ENCODE data around the gene ACAP1. TPM values are rescaled to one million over a fixed set of nuclear protein-coding genes. Genes with fewer than 3 reads are reported as not detected.
A peak's percentile ranks its signal among the peaks of the same experiment; 100 is the strongest.

ACAP1 gene
- polyA plus RNA-seq, 1 donor = 13.6 TPM

GRCh38 chr17:7311110-7311705 lies 25.1 kb upstream of the ACAP1 start:
- no peak for DNase-seq

GRCh38 chr17:7312432-7313087 lies 23.8 kb upstream of the ACAP1 start:
- DNase-seq = no peak

- no peak for DNase-seq
Observed at GRCh38 chr17:7313088-7313889, 23.0 kb upstream of the ACAP1 start.

- DNase-seq = no peak
Observed at GRCh38 chr17:7313890-7314718, 22.2 kb upstream of the ACAP1 start.

- DNase-seq = peak; percentile 90
Observed at GRCh38 chr17:7314719-7315569, 21.4 kb upstream of the ACAP1 start, which contains the start of gene GPS2. Gene GPS2 (minus strand): TSS chr17:7315360. CDS start chr17:7315052, 308 bp downstream.

GRCh38 chr17:7315570-7316235 lies 20.6 kb upstream of the ACAP1 start:
- DNase-seq = no peak

- no peak for DNase-seq
Observed at GRCh38 chr17:7317161-7317803, 19.0 kb upstream of the ACAP1 start.

GRCh38 chr17:7318121-7318860 lies 18.0 kb upstream of the ACAP1 start:
- no peak for DNase-seq

- DNase-seq = no peak
Observed at GRCh38 chr17:7321466-7321865, 14.9 kb upstream of the ACAP1 start.

GRCh38 chr17:7322520-7323194 lies 13.7 kb upstream of the ACAP1 start:
- DNase-seq = no peak

- DNase-seq = no peak
Observed at GRCh38 chr17:7323731-7324437, 12.4 kb upstream of the ACAP1 start.

GRCh38 chr17:7324438-7324779 lies 11.9 kb upstream of the ACAP1 start:
- DNase-seq = no peak

- no peak for DNase-seq
Observed at GRCh38 chr17:7325031-7325528, 11.2 kb upstream of the ACAP1 start.

GRCh38 chr17:7326186-7326585 lies 10.1 kb upstream of the ACAP1 start:
- DNase-seq = no peak

- no peak for DNase-seq
Observed at GRCh38 chr17:7327056-7327455, 9.3 kb upstream of the ACAP1 start.

- no peak for DNase-seq
Observed at GRCh38 chr17:7327501-7327900, 8.8 kb upstream of the ACAP1 start.

- no peak for DNase-seq
Observed at GRCh38 chr17:7328009-7328408, 8.3 kb upstream of the ACAP1 start.

GRCh38 chr17:7328840-7329373 lies 7.4 kb upstream of the ACAP1 start, which contains the start of gene NEURL4:
Gene NEURL4 (minus strand): TSS chr17:7329335. CDS start chr17:7329312, 23 bp downstream.
- no peak for DNase-seq
